SK-N-SH treated with all-trans-retinoic acid at 6 μM for 48 hours (cell line): ENCODE data around the gene HEMK1.

Experiments used
- ATAC-seq: fragments of 200-7000 bp; cut with Tn5 transposase; 3 replicates; pipeline ENCODE4 v1.9.1; 2020; ENCODE audit warnings: mild to moderate bottlenecking, moderate library complexity
- ARNTL ChIP-seq: fragments of 450-650 bp; formaldehyde crosslinking; IDR thresholded peaks from 2 replicates; pipeline ENCODE4 v1.5.0; 2020; ENCODE audit warnings: low read depth, mild to moderate bottlenecking, moderate library complexity, borderline replicate concordance
- CSDC2 ChIP-seq: fragments of 250-450 bp; sonication (Bioruptor Pico); IDR thresholded peaks from 2 replicates; pipeline ENCODE4 v1.5.0; 2020; ENCODE audit warnings: mild to moderate bottlenecking, moderate library complexity
- ESRRG ChIP-seq: fragments of 250-450 bp; sonication (Bioruptor Pico); IDR thresholded peaks from 2 replicates; pipeline ENCODE4 v1.6.1; 2021; ENCODE audit warnings: mild to moderate bottlenecking
- GLIS3 ChIP-seq: fragments of 250-450 bp; sonication (Bioruptor Pico); IDR thresholded peaks from 2 replicates; pipeline ENCODE4 v1.5.0; 2020; ENCODE audit warnings: mild to moderate bottlenecking, moderate library complexity
- ISL1 ChIP-seq: fragments of 250-450 bp; sonication (Bioruptor Pico); IDR thresholded peaks from 2 replicates; pipeline ENCODE4 v2.1.2; 2022; ENCODE audit warnings: mild to moderate bottlenecking, moderate library complexity
- PPARA ChIP-seq: fragments of 250-450 bp; sonication (Bioruptor Pico); IDR thresholded peaks from 2 replicates; pipeline ENCODE4 v1.5.0; 2020; ENCODE audit warnings: mild to moderate bottlenecking, borderline replicate concordance
- RARB ChIP-seq: fragments of 250-450 bp; sonication (Bioruptor Pico); IDR thresholded peaks from 2 replicates; pipeline ENCODE4 v1.8.0; 2021; ENCODE audit warnings: mild to moderate bottlenecking, moderate library complexity
- SNAI2 ChIP-seq: fragments of 250-450 bp; sonication (Bioruptor Pico); IDR thresholded peaks from 2 replicates; pipeline ENCODE4 v1.5.0; 2020; ENCODE audit warnings: mild to moderate bottlenecking, moderate library complexity
- TCF4 ChIP-seq: fragments of 250-450 bp; sonication (Bioruptor Pico); IDR thresholded peaks from 2 replicates; pipeline ENCODE4 v1.8.0; 2021; ENCODE audit warnings: mild to moderate bottlenecking, moderate library complexity, borderline replicate concordance
- ZC3H10 ChIP-seq: fragments of 250-450 bp; sonication (Bioruptor Pico); IDR thresholded peaks from 2 replicates; pipeline ENCODE4 v1.5.1; 2021; ENCODE audit warnings: mild to moderate bottlenecking, moderate library complexity
- ZFP3 ChIP-seq: fragments of 250-450 bp; sonication (Bioruptor Pico); IDR thresholded peaks from 2 replicates; pipeline ENCODE4 v1.5.0; 2020; ENCODE audit warnings: mild to moderate bottlenecking, moderate library complexity
- ZFP30 ChIP-seq: fragments of 450-650 bp; formaldehyde crosslinking; IDR thresholded peaks from 2 replicates; pipeline ENCODE4 v1.5.0; 2022; ENCODE audit warnings: mild to moderate bottlenecking, moderate library complexity
- ZNF565 ChIP-seq: fragments of 450-650 bp; formaldehyde crosslinking; conservative IDR thresholded peaks from 2 replicates; pipeline ENCODE4 v1.5.0; 2020; ENCODE audit warnings: low read depth, mild to moderate bottlenecking, moderate library complexity
- ZNF70 ChIP-seq: fragments of 450-650 bp; formaldehyde crosslinking; IDR thresholded peaks from 2 replicates; pipeline ENCODE4 v1.5.0; 2020; ENCODE audit warnings: mild to moderate bottlenecking, moderate library complexity
- ZNF8 ChIP-seq: fragments of 450-650 bp; formaldehyde crosslinking; IDR thresholded peaks from 2 replicates; pipeline ENCODE4 v1.5.0; 2020; ENCODE audit warnings: mild to moderate bottlenecking, moderate library complexity
- TF ChIP-seq, protein P1 (sequence below): fragments of 250-450 bp; sonication (Bioruptor Pico); IDR thresholded peaks from 2 replicates; pipeline ENCODE4 v1.5.1; 2020; ENCODE audit warnings: low read depth, mild to moderate bottlenecking, moderate library complexity
- TF ChIP-seq, protein P2 (sequence below): fragments of 250-450 bp; sonication (Bioruptor Pico); IDR thresholded peaks from 2 replicates; pipeline ENCODE4 v1.8.0; 2021; ENCODE audit warnings: low read depth, mild to moderate bottlenecking, moderate library complexity, borderline replicate concordance
- TF ChIP-seq, protein P3 (sequence below): fragments of 250-450 bp; sonication (Bioruptor Pico); IDR thresholded peaks from 2 replicates; pipeline ENCODE4 v1.5.1; 2021; ENCODE audit warnings: mild to moderate bottlenecking, moderate library complexity
- TF ChIP-seq, protein P4 (sequence below): fragments of 250-450 bp; sonication (Bioruptor Pico); IDR thresholded peaks from 2 replicates; pipeline ENCODE4 v1.8.0; 2020; ENCODE audit warnings: mild to moderate bottlenecking, moderate library complexity, borderline replicate concordance
- TF ChIP-seq, protein P5 (sequence below): fragments of 250-450 bp; sonication (Bioruptor Pico); IDR thresholded peaks from 2 replicates; pipeline ENCODE4 v1.5.0; 2020; ENCODE audit warnings: mild to moderate bottlenecking, moderate library complexity

HEMK1 gene

DNA sequence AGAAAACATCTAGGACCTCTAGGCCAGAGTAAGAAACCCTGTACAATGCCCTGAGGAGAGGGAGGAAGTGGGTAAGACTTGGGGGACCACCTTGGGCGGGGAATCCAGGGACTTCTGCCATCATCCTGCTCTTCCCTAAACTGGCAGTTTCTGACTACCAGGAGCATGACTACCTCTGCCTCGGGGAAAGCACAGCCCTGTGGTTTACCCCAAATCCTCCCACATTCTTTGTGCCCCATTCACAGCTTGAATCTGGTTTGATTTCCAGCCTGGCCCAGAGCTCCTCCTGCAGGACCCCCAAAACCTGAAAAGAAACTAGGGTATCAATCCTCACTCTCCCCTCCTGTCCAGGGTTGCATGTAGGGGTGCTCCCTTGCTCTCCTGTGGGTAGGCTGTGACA, 6.5 kb upstream of the HEMK1 start:
- ATAC-seq: no peak
- TF ChIP-seq ZNF8 (CRISPR knock-in tag): no peak
- no peak for TF ChIP-seq CSDC2 (CRISPR knock-in tag)

DNA sequence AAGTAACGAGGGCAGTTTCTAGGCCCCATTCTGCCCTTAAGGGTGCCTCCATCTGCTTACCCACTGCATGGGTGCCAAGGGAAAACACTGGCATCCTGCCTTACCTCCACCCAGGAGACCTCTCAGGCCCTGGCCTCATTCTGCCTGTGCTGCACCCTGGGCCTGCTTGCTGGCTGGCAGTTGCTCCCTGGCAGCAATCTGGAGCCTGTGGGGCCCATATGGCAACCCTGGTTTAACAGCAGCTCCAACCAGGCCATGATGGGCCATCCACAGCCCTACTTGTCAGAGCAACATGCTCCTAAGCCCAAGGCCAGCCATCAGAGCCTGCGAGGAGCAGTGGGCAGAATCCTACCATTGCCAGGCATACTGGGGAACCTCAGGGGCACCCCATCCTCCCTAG, 5.5 kb upstream of the HEMK1 start:
- no peak for TF ChIP-seq ZNF8 (CRISPR knock-in tag)
- TF ChIP-seq, protein P1, sequence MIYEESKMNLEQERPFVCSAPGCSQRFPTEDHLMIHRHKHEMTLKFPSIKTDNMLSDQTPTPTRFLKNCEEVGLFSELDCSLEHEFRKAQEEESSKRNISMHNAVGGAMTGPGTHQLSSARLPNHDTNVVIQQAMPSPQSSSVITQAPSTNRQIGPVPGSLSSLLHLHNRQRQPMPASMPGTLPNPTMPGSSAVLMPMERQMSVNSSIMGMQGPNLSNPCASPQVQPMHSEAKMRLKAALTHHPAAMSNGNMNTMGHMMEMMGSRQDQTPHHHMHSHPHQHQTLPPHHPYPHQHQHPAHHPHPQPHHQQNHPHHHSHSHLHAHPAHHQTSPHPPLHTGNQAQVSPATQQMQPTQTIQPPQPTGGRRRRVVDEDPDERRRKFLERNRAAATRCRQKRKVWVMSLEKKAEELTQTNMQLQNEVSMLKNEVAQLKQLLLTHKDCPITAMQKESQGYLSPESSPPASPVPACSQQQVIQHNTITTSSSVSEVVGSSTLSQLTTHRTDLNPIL (CRISPR knock-in tag): no peak
- no peak for TF ChIP-seq ZFP30
- no peak for TF ChIP-seq ESRRG (CRISPR knock-in tag)
- TF ChIP-seq, protein P2, sequence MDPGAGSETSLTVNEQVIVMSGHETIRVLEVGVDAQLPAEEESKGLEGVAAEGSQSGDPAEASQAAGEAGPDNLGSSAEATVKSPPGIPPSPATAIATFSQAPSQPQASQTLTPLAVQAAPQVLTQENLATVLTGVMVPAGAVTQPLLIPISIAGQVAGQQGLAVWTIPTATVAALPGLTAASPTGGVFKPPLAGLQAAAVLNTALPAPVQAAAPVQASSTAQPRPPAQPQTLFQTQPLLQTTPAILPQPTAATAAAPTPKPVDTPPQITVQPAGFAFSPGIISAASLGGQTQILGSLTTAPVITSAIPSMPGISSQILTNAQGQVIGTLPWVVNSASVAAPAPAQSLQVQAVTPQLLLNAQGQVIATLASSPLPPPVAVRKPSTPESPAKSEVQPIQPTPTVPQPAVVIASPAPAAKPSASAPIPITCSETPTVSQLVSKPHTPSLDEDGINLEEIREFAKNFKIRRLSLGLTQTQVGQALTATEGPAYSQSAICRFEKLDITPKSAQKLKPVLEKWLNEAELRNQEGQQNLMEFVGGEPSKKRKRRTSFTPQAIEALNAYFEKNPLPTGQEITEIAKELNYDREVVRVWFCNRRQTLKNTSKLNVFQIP (CRISPR knock-in tag): no peak
- TF ChIP-seq RARB: no peak
- TF ChIP-seq, protein P3, sequence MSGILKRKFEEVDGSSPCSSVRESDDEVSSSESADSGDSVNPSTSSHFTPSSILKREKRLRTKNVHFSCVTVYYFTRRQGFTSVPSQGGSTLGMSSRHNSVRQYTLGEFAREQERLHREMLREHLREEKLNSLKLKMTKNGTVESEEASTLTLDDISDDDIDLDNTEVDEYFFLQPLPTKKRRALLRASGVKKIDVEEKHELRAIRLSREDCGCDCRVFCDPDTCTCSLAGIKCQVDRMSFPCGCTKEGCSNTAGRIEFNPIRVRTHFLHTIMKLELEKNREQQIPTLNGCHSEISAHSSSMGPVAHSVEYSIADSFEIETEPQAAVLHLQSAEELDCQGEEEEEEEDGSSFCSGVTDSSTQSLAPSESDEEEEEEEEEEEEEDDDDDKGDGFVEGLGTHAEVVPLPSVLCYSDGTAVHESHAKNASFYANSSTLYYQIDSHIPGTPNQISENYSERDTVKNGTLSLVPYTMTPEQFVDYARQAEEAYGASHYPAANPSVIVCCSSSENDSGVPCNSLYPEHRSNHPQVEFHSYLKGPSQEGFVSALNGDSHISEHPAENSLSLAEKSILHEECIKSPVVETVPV (CRISPR knock-in tag): no peak
- no peak for TF ChIP-seq CSDC2 (CRISPR knock-in tag)
- TF ChIP-seq, protein P4, sequence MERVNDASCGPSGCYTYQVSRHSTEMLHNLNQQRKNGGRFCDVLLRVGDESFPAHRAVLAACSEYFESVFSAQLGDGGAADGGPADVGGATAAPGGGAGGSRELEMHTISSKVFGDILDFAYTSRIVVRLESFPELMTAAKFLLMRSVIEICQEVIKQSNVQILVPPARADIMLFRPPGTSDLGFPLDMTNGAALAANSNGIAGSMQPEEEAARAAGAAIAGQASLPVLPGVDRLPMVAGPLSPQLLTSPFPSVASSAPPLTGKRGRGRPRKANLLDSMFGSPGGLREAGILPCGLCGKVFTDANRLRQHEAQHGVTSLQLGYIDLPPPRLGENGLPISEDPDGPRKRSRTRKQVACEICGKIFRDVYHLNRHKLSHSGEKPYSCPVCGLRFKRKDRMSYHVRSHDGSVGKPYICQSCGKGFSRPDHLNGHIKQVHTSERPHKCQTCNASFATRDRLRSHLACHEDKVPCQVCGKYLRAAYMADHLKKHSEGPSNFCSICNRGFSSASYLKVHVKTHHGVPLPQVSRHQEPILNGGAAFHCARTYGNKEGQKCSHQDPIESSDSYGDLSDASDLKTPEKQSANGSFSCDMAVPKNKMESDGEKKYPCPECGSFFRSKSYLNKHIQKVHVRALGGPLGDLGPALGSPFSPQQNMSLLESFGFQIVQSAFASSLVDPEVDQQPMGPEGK (CRISPR knock-in tag): no peak
- no peak for TF ChIP-seq ZFP3 (CRISPR knock-in tag)
- no peak for TF ChIP-seq ZNF70 (CRISPR knock-in tag)
- no peak for TF ChIP-seq ZNF565 (CRISPR knock-in tag)
- TF ChIP-seq ARNTL: no peak
- TF ChIP-seq ISL1 (CRISPR knock-in tag): no peak
- no peak for TF ChIP-seq TCF4 (CRISPR knock-in tag)
- TF ChIP-seq PPARA (CRISPR knock-in tag): no peak
- no peak for ATAC-seq

DNA sequence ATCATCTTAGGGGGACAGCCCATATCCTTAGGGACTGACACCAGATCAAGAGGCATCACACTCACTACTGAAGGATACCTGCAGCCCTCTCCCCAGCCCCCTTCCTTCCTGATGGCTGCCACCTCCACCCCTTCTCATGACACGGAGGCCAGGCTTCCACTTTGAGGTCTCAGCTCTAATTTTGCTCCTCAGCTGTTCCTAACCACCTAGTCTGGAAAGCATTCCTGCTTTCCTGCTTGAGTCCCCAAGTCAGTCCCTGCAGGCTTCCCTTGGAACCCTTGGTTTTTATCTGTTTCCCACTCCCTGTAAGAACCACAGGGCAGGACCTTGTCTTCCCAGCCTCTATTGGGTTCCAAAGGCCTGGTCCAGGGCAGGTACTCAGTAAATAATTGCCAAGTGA, 5.0 kb upstream of the HEMK1 start:
- TF ChIP-seq ZC3H10 (CRISPR knock-in tag) (no peak), SNAI2 (CRISPR knock-in tag) (no peak), ZFP30 (no peak)
- TF ChIP-seq, protein P1 (CRISPR knock-in tag): no peak
- ATAC-seq: no peak

DNA sequence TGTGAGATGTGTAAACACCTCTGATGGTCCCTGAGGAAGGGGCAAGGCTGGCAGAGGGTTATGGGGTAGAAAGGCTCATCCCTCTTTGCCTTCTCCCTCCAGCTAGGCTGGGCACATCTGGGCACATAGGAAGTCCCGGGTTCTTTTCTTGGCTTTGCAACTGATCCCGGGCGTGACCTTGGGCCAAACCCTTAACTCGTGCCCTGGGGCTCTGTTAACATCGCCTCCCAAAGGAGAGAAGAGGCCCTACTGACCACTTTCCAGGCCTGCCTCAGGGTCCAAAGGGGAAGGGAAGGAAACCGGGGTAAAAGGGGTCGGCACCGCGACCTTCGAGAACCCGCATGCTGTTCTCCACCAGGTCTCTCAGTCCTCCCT, 2.3 kb upstream of the HEMK1 start:
- ATAC-seq: no peak
- TF ChIP-seq GLIS3 (CRISPR knock-in tag) (no peak), ZNF70 (CRISPR knock-in tag) (no peak), ARNTL (no peak), ZNF8 (CRISPR knock-in tag) (no peak), ESRRG (CRISPR knock-in tag) (no peak), PPARA (CRISPR knock-in tag) (no peak), SNAI2 (CRISPR knock-in tag) (no peak), ZFP30 (no peak), TCF4 (CRISPR knock-in tag) (no peak), ZNF565 (CRISPR knock-in tag) (no peak), ZC3H10 (CRISPR knock-in tag) (no peak)
- TF ChIP-seq, protein P4 (CRISPR knock-in tag): no peak
- TF ChIP-seq, protein P2 (CRISPR knock-in tag): no peak
- TF ChIP-seq, protein P5, sequence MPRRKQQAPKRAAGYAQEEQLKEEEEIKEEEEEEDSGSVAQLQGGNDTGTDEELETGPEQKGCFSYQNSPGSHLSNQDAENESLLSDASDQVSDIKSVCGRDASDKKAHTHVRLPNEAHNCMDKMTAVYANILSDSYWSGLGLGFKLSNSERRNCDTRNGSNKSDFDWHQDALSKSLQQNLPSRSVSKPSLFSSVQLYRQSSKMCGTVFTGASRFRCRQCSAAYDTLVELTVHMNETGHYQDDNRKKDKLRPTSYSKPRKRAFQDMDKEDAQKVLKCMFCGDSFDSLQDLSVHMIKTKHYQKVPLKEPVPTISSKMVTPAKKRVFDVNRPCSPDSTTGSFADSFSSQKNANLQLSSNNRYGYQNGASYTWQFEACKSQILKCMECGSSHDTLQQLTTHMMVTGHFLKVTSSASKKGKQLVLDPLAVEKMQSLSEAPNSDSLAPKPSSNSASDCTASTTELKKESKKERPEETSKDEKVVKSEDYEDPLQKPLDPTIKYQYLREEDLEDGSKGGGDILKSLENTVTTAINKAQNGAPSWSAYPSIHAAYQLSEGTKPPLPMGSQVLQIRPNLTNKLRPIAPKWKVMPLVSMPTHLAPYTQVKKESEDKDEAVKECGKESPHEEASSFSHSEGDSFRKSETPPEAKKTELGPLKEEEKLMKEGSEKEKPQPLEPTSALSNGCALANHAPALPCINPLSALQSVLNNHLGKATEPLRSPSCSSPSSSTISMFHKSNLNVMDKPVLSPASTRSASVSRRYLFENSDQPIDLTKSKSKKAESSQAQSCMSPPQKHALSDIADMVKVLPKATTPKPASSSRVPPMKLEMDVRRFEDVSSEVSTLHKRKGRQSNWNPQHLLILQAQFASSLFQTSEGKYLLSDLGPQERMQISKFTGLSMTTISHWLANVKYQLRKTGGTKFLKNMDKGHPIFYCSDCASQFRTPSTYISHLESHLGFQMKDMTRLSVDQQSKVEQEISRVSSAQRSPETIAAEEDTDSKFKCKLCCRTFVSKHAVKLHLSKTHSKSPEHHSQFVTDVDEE (CRISPR knock-in tag): no peak
